GM12878 (cell line): ENCODE results near the gene MNT.

ENCODE experiments used
- ESRRA ChIP-seq: IDR thresholded peaks from 2 replicates; pipeline ENCODE4 v1.6.1; 2012; ENCODE audit warnings: mild to moderate bottlenecking, low read length, improper control_type of control experiment
- NR2C1 ChIP-seq: fragments of 450-650 bp; IDR thresholded peaks from 2 replicates; pipeline ENCODE4 v1.6.1; 2017; ENCODE audit warnings: antibody characterized with exemption, mild to moderate bottlenecking, moderate library complexity
- RAD21 ChIP-seq: IDR thresholded peaks from 2 replicates; pipeline ENCODE4 v1.6.1; 2011; ENCODE audit warnings: mild to moderate bottlenecking, low read depth, low read length, moderate library complexity; ENCODE audit not compliant: insufficient read depth
- SUPT20H ChIP-seq: IDR thresholded peaks from 2 replicates; pipeline ENCODE4 v1.6.1; 2011; ENCODE audit warnings: low read depth, mild to moderate bottlenecking, low read length, moderate library complexity, borderline replicate concordance; ENCODE audit not compliant: control insufficient read depth
- TF ChIP-seq, protein P1 (sequence below), 3 experiments: IDR thresholded peaks in 2 of 3; conservative IDR thresholded peaks in 1 of 3; 2 replicates each; pipeline ENCODE4 v1.5.1; 2011; ENCODE audit warnings: low read depth in 3 of 3, low read length in 3 of 3, mild to moderate bottlenecking in 3 of 3, control low read depth in 2 of 3, moderate library complexity in 2 of 3, inconsistent platforms in 1 of 3, mixed read lengths in 1 of 3; ENCODE audit not compliant: control insufficient read depth in 2 of 3, insufficient read depth in 1 of 3; ENCODE audit errors: extremely low read depth in 1 of 3
- TF ChIP-seq, protein P2 (sequence below): IDR thresholded peaks from 2 replicates; pipeline ENCODE4 v1.6.1; 2011; ENCODE audit warnings: low read depth, low read length, improper control_type of control experiment, borderline replicate concordance
- TF ChIP-seq, protein P3 (sequence below): IDR thresholded peaks from 2 replicates; pipeline ENCODE4 v1.6.1; 2012; ENCODE audit warnings: low read depth, low read length, improper control_type of control experiment

DNA sequence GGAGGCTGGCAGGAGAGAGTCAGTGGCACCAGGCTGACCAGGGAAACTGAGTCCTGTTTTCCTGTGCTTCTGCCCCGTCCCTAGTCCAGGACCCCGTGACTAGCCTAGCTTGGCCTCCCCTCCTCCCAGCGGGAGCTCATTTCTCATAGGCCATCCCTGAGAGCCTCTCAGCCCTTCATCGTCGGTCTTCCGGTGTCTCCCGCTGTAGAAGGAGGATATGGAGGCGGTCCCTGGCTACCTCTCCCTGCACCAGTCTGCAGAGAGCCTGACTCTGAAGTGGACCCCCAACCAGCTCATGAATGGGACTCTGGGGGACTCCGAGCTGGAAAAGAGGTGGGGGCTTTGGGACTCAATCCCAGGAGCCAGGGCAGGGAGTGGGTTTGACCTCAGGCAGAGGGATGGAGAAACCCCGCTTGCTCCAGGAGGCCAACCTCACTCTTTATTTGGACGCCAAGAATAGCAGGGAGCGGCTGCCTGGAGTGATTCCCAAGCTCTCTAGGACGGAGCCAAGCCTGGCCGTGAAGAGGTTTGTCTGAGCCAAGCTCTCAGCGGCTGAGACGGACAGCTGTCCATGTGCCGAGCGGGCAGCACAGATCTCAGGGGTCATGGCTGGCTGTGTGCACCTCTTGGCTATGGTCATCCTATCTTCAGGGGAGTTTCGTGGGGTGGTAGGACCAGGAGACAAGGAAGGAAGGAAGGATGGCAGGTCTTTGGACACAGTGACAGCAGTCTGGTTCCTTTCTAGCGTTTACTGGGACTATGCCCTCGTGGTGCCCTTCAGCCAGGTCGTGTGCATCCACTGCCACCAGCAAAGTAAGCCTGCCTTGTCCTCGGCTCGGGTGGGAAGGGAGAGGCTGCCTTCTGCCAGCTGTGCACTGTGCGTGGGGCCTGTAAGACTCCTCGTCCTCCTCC, 36.8 kb downstream of the MNT start:
- TF ChIP-seq SUPT20H (no peak), NR2C1 (no peak), ESRRA (no peak), RAD21 (no peak)
- TF ChIP-seq, protein P1, sequence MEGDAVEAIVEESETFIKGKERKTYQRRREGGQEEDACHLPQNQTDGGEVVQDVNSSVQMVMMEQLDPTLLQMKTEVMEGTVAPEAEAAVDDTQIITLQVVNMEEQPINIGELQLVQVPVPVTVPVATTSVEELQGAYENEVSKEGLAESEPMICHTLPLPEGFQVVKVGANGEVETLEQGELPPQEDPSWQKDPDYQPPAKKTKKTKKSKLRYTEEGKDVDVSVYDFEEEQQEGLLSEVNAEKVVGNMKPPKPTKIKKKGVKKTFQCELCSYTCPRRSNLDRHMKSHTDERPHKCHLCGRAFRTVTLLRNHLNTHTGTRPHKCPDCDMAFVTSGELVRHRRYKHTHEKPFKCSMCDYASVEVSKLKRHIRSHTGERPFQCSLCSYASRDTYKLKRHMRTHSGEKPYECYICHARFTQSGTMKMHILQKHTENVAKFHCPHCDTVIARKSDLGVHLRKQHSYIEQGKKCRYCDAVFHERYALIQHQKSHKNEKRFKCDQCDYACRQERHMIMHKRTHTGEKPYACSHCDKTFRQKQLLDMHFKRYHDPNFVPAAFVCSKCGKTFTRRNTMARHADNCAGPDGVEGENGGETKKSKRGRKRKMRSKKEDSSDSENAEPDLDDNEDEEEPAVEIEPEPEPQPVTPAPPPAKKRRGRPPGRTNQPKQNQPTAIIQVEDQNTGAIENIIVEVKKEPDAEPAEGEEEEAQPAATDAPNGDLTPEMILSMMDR (IDR thresholded peaks at IDR 0.05 in 2 of 3, conservative IDR thresholded peaks at IDR 0.05 in 1 of 3; ENCODE audit: control insufficient read depth in 2 of 3, extremely low read depth in 1 of 3, insufficient read depth in 1 of 3, low read depth in 3 of 3, low read length in 3 of 3): no peak
- TF ChIP-seq, protein P2, sequence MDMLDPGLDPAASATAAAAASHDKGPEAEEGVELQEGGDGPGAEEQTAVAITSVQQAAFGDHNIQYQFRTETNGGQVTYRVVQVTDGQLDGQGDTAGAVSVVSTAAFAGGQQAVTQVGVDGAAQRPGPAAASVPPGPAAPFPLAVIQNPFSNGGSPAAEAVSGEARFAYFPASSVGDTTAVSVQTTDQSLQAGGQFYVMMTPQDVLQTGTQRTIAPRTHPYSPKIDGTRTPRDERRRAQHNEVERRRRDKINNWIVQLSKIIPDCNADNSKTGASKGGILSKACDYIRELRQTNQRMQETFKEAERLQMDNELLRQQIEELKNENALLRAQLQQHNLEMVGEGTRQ: no peak
- TF ChIP-seq, protein P3, sequence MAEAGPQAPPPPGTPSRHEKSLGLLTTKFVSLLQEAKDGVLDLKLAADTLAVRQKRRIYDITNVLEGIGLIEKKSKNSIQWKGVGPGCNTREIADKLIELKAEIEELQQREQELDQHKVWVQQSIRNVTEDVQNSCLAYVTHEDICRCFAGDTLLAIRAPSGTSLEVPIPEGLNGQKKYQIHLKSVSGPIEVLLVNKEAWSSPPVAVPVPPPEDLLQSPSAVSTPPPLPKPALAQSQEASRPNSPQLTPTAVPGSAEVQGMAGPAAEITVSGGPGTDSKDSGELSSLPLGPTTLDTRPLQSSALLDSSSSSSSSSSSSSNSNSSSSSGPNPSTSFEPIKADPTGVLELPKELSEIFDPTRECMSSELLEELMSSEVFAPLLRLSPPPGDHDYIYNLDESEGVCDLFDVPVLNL: no peak
